GM12801 (cell line): ENCODE measurements around the gene RDX.

Experiments
- CTCF ChIP-seq: IDR thresholded peaks from one replicate; pipeline ENCODE4 v1.5.1; 2011; ENCODE audit warnings: control low read depth; ENCODE audit not compliant: insufficient read length; ENCODE audit errors: extremely low read depth

Gene RDX

GRCh38 chr11:110317516-110317932 is 21.1 kb upstream of the RDX start:
- TF ChIP-seq CTCF: no peak

GRCh38 chr11:110314366-110315095 is 18.1 kb upstream of the RDX start:
- no peak for TF ChIP-seq CTCF

- no peak for TF ChIP-seq CTCF
Measured at GRCh38 chr11:110312670-110313069, 16.3 kb upstream of the RDX start.

- TF ChIP-seq CTCF: no peak
Measured at GRCh38 chr11:110311783-110312579, 15.6 kb upstream of the RDX start.

GRCh38 chr11:110308071-110308470 is 11.7 kb upstream of the RDX start:
- no peak for TF ChIP-seq CTCF

GRCh38 chr11:110305169-110306018 is 9.0 kb upstream of the RDX start:
- no peak for TF ChIP-seq CTCF

GRCh38 chr11:110303414-110303826 is 7.0 kb upstream of the RDX start:
- TF ChIP-seq CTCF: no peak
